ENCODE results near the gene MAP3K5. TPM values are rescaled to one million over a fixed set of nuclear protein-coding genes. Genes with fewer than 3 reads are reported as not detected.
A peak's percentile ranks its signal among the peaks of the same experiment; 100 is the strongest.

The MAP3K5 gene
- total RNA-seq, 1 donor from 2014 or later = 4.5 TPM

DNA sequence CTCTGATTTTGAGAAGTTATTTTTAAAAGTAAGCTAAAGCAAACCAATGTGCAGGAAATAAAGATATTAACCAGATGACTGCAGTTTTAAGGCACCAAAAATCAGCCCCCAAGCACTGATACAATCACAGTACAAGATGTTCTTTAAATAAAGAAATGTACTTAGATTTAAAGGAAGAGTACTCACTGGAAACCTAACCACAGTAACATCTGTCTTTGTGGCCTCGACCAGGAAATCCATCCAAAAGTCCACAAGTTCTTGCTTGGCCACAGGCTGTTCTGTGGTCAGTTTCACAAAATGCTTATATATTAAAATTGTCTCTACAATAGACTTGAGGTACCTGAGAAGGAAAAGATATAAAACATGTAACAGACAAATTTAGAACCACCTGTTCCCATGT, 136.2 kb downstream of the MAP3K5 start:
- no peak for DNase-seq (ENCODE audit: extremely low read depth, low read depth, low spot score)

DNA sequence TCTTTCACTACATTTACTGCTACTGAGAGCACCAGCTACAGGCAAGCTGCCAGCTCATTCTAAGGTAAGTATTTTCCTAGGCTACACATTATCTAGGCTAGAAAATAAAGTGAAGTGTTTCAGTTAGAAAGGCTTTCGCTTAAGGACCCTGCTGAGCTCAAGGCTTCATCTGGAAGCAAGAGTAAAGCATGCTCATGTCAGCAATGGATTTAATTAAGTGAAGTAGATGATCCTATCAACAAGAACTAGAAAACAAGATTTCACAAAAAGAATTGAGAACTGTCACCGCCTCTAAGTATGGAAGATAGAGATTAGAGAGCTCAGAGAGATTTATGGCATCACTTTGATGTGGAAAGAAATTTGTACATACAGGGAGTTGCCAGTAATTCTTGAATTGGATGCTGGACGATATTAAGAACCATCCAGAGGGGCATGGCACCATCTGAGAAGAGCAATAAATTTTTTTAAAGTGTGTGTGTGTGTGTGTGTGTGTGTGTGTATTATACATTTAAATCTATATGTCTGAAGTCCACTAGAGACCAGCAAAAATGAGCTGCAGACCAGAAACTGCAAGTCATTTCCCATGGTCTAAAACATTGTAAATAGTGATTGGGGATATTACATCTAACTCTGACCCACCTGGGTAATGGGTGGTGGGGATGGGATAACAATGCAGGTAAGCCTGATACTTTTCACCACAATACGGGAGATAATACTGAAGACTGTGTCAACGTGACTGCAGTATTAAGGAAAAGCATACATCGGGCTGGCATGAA, 136.8 kb downstream of the MAP3K5 start:
- no peak for DNase-seq (ENCODE audit: extremely low read depth, low read depth, low spot score)

DNA sequence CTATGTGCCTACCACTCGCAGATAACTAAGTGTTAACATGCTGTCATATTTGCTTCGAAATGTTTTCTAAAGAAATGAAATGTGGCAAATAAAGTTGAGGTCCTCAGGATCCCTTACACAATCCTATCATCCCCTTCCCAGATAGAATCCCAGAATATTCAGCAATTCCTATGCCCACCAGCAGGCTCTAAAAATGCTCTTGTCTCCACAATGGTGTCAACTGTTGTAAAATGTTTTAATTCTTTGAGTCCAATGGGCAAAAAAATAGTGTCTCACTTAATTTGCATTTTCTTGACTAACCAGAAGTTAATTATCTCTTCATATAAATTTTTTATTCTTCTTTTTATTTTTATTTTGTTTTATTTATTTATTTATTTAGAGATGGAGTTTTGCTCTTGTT, 138.2 kb downstream of the MAP3K5 start:
- DNase-seq (ENCODE audit: extremely low read depth, low read depth, low spot score) = no peak

DNA sequence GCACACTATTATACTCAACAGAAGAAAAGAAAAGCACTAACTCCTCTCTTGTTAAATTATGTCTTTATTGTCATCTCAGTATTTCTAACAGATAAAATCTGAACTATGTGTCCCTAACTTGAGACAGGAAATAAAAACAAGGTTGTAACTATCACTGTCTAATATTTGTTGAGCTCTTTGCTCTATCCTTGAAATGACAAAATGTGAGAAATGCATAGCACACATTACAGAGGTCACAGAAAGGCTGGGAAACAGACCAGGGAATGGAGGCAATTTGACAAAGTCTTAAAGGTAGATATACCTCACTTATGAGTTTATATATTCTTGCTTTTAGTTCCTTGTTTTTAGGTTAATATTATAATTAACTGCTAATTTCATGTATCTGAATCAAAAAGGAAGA, 139.6 kb downstream of the MAP3K5 start:
- no peak for DNase-seq (ENCODE audit: extremely low read depth, low read depth, low spot score)

DNA sequence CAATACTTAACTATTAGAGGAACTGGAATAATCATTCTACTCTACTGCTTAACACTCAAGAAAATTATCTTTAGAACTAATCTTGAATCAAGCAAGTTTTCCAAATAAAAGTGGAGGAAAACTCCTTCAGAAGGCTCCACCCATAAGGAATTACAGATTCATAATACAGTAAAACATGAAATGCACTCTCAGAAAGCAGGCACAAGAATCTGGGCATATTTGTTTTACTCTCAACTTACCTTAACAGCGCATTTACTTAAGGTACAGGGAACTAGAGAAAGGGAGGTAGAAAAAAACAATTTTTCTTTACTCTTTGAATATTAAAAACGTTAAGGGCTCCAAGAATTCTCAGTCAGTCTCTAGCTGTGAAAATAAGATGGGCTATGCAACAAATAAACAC, 140.3 kb downstream of the MAP3K5 start:
- no peak for DNase-seq (ENCODE audit: extremely low read depth, low read depth, low spot score)

DNA sequence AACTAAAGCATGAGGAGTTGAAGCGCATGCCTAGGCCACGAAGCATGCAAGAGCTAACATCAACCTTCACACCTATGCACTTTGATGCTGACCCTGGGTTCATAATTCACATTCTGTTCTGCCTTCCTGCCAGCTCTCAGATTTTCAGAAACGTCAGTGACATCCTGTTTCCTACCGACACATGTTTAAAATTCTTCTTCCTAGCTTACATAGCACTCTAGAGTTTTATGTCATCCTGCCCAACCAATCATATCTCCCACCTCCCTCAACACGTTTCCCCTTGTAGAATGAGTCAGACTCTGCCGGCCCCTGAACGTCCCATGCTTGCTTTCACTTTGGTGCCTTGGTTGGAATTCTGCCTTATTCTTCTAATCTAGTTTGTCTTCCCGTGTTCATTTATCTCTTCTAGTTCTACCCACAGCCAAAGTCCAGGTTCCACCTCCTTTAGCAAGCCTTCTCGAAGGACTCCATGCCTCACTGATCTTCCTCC, 144.9 kb downstream of the MAP3K5 start:
- peak; percentile 74 for DNase-seq (ENCODE audit: extremely low read depth, low read depth, low spot score)

DNA sequence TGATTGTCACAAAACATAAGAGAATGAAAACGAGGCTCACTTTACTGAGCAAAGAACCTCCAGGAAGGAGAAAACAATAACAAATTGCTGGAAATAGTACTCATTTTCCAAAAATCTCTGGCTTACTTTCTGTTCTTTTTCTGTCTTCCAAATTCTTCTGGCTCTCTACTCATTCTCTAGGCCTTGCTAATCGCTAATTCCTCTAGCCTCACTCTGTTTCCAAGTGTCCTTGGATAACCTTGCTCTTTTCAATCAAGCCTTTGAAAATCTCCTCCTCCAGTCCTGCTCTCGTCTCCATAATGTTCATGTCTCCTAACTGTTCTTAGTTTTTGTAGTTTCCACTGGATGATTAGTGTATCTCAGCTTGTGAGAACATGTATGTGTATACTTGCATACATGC, 145.9 kb downstream of the MAP3K5 start:
- no peak for DNase-seq (ENCODE audit: extremely low read depth, low read depth, low spot score)

DNA sequence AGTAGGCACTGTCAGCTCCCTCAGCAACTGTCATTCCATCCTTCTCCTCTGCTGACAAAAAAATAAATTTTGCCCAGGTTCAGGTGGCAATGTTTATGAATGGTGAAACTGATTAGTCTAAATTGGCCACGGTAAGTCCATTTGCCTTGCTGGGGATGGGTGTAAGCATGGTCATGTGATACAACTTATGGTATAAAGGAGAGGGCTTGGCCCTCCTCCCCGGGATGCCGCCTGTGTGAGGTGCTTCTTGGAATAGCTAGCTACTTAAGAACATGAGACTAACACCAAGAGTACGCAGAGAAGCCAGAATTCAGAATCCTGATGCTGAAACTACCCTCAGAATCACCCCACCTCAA, 147.7 kb downstream of the MAP3K5 start:
- no peak for DNase-seq (ENCODE audit: extremely low read depth, low read depth, low spot score)

DNA sequence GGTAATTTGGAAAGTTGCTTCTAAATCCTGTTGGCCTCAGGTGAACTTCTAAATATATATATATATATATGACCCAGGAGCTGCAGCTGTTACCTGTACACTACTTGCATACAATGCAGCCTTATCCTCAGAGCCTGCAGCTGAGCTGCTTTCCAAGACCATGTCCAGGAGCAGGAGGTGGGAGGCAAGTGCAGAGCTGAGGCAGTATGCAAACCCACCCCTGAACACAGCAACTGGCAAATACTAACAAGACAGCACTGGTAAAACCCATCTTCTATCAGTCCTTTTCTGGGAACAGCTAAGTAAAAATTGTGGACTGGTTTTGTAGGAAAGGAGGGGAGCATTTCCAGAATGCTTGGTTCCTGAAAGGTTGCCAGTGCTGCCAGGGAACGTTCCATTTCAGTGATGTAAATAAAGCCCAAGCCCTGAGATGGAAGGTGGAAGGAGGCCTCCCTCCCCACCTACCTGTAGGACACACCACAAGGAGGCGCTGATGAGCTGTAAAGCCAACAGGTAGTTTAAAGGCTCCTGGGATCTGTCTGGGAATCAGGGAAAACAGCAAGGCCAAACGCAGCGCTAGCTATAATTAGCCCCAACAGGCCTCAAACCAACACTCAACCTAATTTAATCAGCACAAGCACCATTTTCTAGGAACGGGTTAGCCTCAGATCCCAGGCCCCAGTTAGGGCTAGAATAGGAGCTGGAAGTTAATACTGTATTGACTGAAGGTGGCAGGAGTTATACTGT, 148.3 kb downstream of the MAP3K5 start:
- peak; percentile 78 for DNase-seq (ENCODE audit: extremely low read depth, low read depth, low spot score)

DNA sequence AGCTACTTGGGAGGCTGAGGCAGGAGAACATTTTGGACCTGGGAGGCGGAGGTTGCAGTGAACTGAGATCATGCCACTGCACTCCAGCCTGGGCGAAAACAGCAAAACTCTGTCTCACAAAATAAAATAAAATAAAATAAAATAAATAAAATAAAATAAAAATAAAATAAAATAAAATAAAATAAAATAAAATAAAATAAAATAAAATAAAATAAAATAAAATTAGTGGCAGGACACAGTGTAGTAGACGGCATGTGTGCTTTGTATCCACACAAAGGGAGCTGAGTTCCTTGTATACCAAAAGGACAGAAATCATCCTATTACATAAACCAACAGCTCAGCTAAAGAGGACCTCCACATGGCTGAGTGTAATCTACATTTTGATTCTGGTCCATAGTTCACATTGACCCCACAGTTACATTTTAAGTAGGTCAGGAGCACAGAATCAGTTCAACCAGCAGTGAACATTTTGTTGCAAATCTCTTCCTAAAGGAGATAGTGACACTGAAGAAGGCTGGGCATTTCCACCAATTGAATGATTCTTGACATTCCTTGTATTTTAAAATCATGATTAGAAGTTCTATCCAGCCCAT, 150.3 kb downstream of the MAP3K5 start:
- DNase-seq (ENCODE audit: extremely low read depth, low read depth, low spot score) = no peak

DNA sequence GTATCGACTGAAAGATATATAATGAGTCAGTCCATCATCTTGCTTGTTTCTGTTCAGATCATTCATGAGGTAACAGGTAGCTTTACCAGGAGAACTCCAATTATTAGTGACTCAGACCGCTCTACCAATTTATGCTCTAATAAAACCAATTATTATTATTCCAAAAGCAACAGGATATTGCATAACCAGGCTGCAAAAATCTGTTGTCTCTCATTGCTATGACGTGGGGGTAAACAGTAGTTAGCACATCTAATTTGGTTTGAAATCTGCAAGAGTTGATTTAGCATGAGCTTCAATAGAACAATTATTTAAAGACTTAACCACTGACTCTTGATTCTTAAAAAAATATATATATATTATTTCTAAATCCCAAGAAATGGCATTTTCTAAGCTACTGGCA, 151.1 kb downstream of the MAP3K5 start:
- no peak for DNase-seq (ENCODE audit: extremely low read depth, low read depth, low spot score)

DNA sequence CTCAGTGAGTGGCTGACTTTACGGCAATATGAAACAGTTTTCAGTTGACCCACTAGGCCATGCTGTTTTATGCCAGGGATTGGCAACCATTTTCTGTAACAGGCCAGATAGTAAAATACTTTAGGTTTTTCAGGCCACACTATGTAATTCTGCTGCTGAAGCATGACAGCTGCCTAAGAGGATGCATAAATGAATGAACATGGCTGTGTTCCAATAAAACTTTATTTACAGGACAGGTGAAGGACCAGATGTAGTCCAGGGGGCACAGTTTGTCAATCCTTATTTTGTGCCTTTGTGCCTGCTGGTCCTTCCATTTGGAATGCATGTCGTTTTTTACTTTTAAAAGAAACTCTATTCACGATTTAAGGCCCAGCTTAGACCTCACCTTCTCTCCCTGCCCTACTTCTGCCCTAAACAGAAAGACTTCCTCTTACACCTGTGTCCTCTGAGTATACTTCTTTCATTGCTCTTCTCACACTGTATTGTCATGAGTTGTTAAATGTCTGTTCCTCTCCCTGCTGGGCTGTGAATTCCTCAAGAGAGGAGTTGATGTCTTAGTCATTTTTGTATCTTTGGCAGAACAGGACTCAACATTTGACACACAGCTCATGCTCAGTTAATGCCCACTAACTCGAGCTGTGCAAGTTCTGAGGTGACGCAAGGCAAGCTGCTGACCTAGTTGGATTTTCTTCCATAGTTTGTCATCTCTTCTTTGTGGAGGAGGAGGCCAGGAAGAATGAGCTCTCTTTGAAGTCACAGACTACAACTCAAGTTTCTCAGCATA, 152.0 kb downstream of the MAP3K5 start:
- DNase-seq (ENCODE audit: extremely low read depth, low read depth, low spot score) = no peak

DNA sequence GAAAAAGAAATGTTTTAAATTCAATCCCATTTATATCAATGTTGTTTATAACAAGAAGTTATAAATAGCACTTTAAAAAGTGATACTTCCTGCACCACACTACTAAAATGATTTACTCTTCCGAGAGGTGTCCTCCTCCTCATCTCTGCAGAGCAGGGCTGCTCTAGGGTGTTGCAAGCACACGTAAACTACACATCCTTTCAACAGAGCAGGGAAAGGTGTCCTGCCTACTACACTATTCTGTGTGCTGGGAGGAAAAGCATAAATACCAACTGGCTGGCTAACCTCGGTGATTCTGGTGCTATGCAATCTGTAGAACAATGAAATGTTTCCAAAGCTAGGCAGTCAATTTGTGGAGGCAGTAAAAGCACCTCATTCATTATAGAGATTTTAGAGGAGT, 152.6 kb downstream of the MAP3K5 start:
- no peak for DNase-seq (ENCODE audit: extremely low read depth, low read depth, low spot score)

DNA sequence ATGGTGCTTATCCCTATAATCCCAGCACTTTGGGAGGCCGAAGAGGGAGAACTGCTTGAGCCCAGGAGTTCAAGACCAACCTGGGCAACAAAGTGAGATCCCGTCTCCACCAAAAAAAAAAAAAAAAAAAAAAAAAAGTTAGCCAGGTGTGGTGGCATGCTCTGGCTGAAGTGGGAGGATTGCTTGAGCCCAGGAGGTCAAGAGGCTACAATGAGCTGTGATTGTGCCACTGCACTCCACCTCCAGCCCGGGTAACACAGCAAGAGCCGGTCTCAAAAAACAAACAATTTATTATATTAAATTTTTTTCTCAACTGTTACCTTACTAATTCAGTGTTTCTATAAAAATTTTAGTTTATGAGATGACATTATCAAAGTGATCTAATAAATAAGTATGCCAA, 156.7 kb downstream of the MAP3K5 start:
- DNase-seq (ENCODE audit: extremely low read depth, low read depth, low spot score) = no peak

DNA sequence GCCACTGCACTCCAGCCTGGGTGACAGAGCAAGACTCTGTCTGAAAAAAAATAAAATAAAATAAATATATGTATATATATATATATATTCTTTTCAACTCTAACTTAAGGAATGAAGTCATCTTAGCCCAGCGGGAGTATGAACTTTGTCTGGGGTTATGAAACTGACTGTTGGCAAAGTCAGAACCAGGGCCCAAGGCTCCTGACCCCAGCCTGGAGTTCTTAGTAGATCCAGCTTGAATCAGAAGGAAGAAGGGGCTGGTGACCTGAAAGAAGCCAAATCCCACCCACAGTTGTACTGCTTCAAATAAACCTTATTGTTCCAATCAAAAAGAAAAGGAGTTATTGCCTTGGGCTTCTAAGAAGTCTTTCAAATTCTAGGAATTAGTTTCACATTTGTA, 158.9 kb downstream of the MAP3K5 start:
- no peak for DNase-seq (ENCODE audit: extremely low read depth, low read depth, low spot score)

DNA sequence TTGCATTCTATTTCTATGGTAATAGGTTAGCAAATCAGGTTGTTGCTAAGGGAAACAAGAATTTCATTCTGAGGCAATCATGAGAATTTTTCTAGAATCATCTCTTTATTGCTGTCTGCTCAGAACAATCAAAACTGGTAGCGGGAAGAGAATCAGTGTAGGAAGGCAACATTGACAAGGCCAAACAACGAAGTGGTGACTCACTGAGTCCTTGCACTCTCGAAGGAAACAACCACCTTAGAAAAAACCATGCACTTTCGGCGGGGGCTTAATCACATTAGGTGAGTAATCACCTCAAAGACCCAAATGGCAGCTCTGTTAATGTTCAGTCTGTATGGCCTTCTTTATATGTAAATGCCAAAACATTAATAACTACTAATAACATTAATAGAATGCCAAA, 163.3 kb downstream of the MAP3K5 start:
- no peak for DNase-seq (ENCODE audit: extremely low read depth, low read depth, low spot score)

DNA sequence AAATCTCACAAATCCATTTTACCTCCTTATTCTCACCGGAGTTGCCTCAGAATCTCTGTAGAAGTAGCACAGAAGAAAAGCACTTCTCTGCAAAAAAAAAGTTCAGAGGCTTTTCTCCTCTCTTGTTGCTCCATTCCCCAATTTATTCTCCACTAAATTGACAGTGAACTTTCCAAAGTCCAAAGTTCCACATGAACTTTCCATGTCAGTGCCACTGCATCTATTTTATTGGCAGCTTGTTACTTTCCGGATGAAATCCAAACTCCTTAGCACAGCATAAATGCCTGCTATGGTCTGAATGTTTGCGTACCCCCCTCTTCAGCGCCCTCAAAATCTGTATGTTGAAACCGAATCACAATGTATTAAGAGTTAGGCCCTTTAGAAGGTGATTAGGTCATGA, 165.1 kb downstream of the MAP3K5 start:
- no peak for DNase-seq (ENCODE audit: extremely low read depth, low read depth, low spot score)

DNA sequence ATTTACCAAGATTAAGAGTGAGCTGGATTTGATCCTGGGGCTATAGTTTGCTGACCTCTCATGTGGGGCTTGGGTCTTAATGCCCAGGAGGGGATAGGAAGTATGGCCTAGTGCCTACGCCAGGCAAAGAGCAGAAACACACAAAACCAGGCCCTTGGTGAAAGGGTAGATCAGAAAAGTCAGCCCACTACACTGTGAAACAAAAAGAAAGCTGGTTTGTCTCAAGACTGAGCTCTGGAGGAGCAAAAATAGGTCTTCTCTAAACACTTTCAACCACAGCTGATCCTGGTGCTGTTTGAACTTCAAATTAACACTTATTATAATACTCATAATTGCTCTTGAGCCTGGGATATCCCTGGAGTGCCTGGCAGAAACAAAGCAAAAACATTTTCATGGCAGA, 167.0 kb downstream of the MAP3K5 start:
- no peak for DNase-seq (ENCODE audit: extremely low read depth, low read depth, low spot score)

DNA sequence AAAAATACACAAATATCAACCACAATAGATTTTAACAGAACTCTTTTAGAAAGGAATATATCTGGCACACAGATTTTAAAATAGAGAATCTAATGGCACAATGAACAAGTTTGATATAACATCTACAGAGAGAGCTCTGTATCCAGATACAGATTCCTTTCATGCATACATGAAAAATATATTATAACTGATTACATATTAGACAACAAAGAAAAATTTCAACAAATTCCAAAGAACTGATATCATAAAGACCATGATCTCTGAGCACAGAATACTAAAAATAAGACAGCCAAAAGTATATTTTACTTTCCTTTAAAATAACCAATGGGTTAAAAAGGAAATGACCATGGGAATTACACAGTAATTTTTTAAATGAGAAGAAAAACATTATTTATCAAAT, 167.9 kb downstream of the MAP3K5 start:
- DNase-seq (ENCODE audit: extremely low read depth, low read depth, low spot score) = no peak

DNA sequence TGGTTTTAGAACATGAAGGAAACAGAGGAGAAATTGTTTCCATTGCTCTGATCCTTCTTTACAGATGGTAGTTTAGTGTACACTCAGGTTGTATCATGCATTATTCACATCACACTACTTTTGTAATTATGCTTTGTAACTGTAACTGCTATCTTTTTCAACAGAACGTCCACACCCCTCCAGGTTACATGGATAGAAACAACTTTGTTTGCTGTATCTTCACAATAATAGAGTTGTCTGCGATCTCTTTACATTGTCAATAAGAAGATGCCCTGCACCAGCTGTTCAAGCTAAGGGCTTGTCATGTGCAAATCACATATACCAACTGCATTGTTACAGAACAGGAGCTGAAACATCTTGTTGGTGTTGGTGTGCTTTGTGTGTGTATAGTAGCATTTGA, 174.2 kb downstream of the MAP3K5 start:
- DNase-seq (ENCODE audit: extremely low read depth, low read depth, low spot score) = no peak

DNA sequence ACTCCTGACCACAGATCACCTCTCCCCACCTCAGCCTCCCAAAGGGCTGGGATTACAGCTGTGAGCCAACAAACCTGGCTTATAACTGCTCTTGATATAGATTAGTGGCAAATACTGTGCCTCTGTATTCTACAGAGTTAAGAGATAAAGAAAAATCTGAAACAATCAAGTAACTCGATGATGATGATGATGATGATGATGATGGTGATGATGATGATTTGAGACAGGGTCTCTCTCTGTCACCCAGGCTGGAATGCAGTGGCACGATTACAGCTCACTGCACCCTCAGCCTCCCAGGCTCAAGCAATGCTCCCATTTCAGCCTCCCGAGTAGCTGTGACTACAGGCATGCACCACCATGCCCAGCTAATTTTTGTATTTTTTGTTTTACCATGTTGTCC, 175.8 kb downstream of the MAP3K5 start:
- DNase-seq (ENCODE audit: extremely low read depth, low read depth, low spot score) = no peak
